ENCODE results near the gene CCM2.
A peak's percentile ranks its signal among the peaks of the same experiment; 100 is the strongest.
"Not testable (repeated sequence)": the region's sequence is repeated elsewhere in the genome, so short reads cannot be mapped to it uniquely, and the experiment has no call there.

CCM2 gene

GRCh38 chr7:44984478-44984758 lies 15.6 kb upstream of the CCM2 start:
- H3K36me3 Mint-ChIP-seq = peaks cover 32% of the 10 kb centered on the region
- H3K27ac Mint-ChIP-seq = peak overlapping the region; percentile 99
- no peaks in the 10 kb centered on the region for H3K27me3 Mint-ChIP-seq
- H3K4me1 Mint-ChIP-seq (ENCODE audit: low read depth) = peaks cover 72% of the 10 kb centered on the region
- H3K9me3 Mint-ChIP-seq (ENCODE audit: low read depth) = no peaks in the 10 kb centered on the region
- peak overlapping the region; percentile 98 for H3K4me3 Mint-ChIP-seq

GRCh38 chr7:44985033-44985695 lies 14.8 kb upstream of the CCM2 start:
- Mint-ChIP-seq H3K4me1 (ENCODE audit: low read depth) (peaks cover 66% of the 10 kb centered on the region), H3K9me3 (ENCODE audit: low read depth) (no peaks in the 10 kb centered on the region)

DNA sequence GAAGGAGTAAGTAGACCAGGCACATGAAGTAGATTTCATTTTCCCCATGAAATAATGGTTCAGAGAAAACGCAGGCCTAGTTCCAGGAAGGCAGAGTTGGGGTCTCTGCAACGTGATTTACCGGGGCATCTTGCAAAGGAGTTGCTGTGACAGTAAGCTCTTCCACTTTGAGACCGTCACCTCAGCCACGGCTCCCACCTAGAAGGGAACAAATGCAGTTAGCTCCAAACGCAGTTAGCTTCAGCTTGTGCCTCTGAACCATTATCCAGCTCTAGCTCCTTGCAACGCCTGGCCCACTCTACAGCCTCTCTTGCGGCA lies 14.1 kb upstream of the CCM2 start:
- Mint-ChIP-seq H3K27ac (peak overlapping the region; percentile 99), H3K27me3 (no peaks in the 10 kb centered on the region), H3K9me3 (ENCODE audit: low read depth) (no peaks in the 10 kb centered on the region), H3K4me1 (ENCODE audit: low read depth) (peaks cover 59% of the 10 kb centered on the region), H3K36me3 (peaks cover 32% of the 10 kb centered on the region), H3K4me3 (peak overlapping the region; percentile 98)

More at GRCh38 chr7:44985033-44985695, 14.8 kb upstream of the CCM2 start:
- Mint-ChIP-seq H3K27ac (peak overlapping the region; percentile 99), H3K4me3 (peak overlapping the region; percentile 98), H3K36me3 (peaks cover 32% of the 10 kb centered on the region), H3K27me3 (no peaks in the 10 kb centered on the region)

- peaks cover 32% of the 10 kb centered on the region for H3K36me3 Mint-ChIP-seq
- H3K4me1 Mint-ChIP-seq (ENCODE audit: low read depth) = peaks cover 54% of the 10 kb centered on the region
- H3K27ac Mint-ChIP-seq = peak overlapping the region; percentile 99
- no peaks in the 10 kb centered on the region for H3K9me3 Mint-ChIP-seq (ENCODE audit: low read depth)
- peak overlapping the region; percentile 98 for H3K4me3 Mint-ChIP-seq
- no peaks in the 10 kb centered on the region for H3K27me3 Mint-ChIP-seq
Measured at GRCh38 chr7:44986218-44987053, 13.6 kb upstream of the CCM2 start.

DNA sequence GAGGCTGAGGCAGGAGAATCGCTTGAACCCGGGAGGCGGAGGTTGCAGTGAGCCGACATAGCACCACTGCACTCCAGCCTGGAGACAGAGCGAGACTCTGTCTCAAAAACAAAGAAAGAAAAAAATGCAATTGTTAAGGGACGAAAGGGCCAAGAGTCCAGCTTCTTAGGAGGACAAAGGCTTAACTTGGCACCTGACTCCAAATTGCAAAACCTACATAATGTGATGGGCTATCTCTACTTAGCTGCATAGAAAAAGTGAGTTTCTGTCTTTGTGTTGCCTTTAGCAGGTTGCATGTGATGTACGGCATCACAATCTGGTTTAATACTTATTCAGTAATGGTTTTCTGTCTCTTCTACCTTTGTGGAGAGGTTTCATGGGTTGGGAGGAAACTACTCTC lies 12.5 kb upstream of the CCM2 start:
- H3K4me3 Mint-ChIP-seq = peak overlapping the region; percentile 98
- H3K4me1 Mint-ChIP-seq (ENCODE audit: low read depth) = peaks cover 44% of the 10 kb centered on the region
- H3K36me3 Mint-ChIP-seq = peaks cover 35% of the 10 kb centered on the region
- H3K27ac Mint-ChIP-seq = peak overlapping the region; percentile 99
- no peaks in the 10 kb centered on the region for H3K27me3 Mint-ChIP-seq
- no peaks in the 10 kb centered on the region for H3K9me3 Mint-ChIP-seq (ENCODE audit: low read depth)

GRCh38 chr7:44987996-44988395 lies 12.0 kb upstream of the CCM2 start:
- H3K27me3 Mint-ChIP-seq = no peaks in the 10 kb centered on the region
- peaks cover 32% of the 10 kb centered on the region for H3K36me3 Mint-ChIP-seq
- H3K9me3 Mint-ChIP-seq (ENCODE audit: low read depth) = no peaks in the 10 kb centered on the region
- no peak overlapping the region for H3K27ac Mint-ChIP-seq
- peak overlapping the region; percentile 98 for H3K4me3 Mint-ChIP-seq
- H3K4me1 Mint-ChIP-seq (ENCODE audit: low read depth) = peaks cover 38% of the 10 kb centered on the region

- peaks cover 31% of the 10 kb centered on the region for H3K4me1 Mint-ChIP-seq (ENCODE audit: low read depth)
- no peak overlapping the region for H3K4me3 Mint-ChIP-seq
- peaks cover 26% of the 10 kb centered on the region for H3K36me3 Mint-ChIP-seq
- H3K27ac Mint-ChIP-seq = no peak overlapping the region
- no peaks in the 10 kb centered on the region for H3K9me3 Mint-ChIP-seq (ENCODE audit: low read depth)
- no peaks in the 10 kb centered on the region for H3K27me3 Mint-ChIP-seq
Measured at GRCh38 chr7:44988701-44989100, 11.3 kb upstream of the CCM2 start.

DNA sequence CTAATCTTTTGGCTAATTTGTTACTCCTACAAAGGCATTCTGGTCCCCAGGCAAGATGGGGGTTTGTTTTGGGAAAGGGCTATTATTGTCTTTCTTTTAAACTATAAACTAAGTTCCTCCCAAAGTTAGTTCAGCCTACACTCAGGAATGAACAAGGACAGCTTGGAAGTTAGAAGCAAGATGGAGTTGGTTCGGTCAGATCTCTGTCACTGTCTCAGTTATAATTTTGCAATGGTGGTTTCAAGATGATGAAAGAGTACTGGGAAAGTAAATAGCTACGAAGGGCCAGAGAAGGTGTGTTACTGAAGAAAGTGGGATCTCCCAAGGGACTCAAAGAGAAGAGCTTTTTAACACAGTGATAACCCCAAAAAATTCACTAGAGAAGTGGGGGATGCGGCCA lies 10.9 kb upstream of the CCM2 start:
- Mint-ChIP-seq H3K4me1 (ENCODE audit: low read depth) (peaks cover 27% of the 10 kb centered on the region), H3K36me3 (peaks cover 23% of the 10 kb centered on the region), H3K4me3 (no peak overlapping the region), H3K9me3 (ENCODE audit: low read depth) (no peaks in the 10 kb centered on the region), H3K27ac (no peak overlapping the region), H3K27me3 (no peaks in the 10 kb centered on the region)

DNA sequence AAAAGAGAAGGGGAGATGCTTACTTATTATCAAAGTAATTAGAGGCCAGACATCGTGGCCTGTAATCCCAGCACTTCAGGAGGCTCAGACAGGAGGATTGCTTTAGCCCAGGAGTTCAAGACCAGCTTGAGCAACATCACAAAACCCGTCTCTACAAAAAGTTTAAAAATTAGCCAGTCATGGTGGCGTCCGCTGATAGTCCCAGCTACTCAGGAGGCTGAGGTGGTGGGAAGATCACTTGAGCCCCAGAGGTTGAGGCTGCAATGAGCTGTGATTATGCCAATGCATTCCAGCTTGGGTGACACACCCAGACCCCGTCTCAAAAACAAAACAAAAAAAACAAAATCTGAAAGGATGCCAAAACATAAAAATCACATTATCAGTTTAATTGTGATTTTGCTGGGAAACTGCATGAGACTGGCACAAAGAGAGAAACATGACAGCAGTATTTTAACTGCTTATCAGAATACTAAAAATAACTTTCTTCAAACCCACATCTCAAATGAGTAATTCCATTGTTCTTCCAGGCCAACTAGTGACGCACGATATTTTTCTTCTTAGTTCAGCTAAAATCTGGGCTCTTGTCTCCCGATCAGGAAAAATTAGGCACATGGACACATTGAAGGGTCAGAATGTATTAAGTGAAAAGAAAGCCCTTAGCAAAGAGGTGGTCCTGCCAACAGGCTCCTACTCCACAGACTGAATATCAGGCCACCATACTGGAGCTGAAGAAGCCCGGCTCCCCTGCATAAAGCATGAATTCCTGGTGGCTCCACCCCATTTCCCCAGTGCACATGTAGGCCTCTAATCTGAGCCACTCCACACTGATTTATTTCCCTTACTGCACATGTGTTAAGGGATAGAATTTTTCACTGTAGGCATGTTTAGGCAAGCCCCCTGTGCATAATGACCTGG lies 9.6 kb upstream of the CCM2 start:
- Mint-ChIP-seq H3K4me3 (no peak overlapping the region), H3K36me3 (peaks cover 10% of the 10 kb centered on the region), H3K27ac (no peak overlapping the region), H3K9me3 (ENCODE audit: low read depth) (no peaks in the 10 kb centered on the region), H3K4me1 (ENCODE audit: low read depth) (peaks cover 29% of the 10 kb centered on the region), H3K27me3 (no peaks in the 10 kb centered on the region)

GRCh38 chr7:44992004-44992795 lies 7.8 kb upstream of the CCM2 start:
- H3K27me3 Mint-ChIP-seq; H3K27ac Mint-ChIP-seq; H3K9me3 Mint-ChIP-seq (ENCODE audit: low read depth); H3K36me3 Mint-ChIP-seq; H3K4me3 Mint-ChIP-seq: not testable (repeated sequence)
- H3K4me1 Mint-ChIP-seq (ENCODE audit: low read depth) = peaks cover 36% of the 10 kb centered on the region

- Mint-ChIP-seq H3K9me3 (ENCODE audit: low read depth) (no peaks in the 10 kb centered on the region), H3K27ac (peak overlapping the region; percentile 64), H3K4me3 (peak overlapping the region; percentile 12), H3K27me3 (no peaks in the 10 kb centered on the region), H3K36me3 (peaks cover 2% of the 10 kb centered on the region), H3K4me1 (ENCODE audit: low read depth) (peaks cover 31% of the 10 kb centered on the region)
Measured at GRCh38 chr7:44994877-44995554, 5.0 kb upstream of the CCM2 start.

DNA sequence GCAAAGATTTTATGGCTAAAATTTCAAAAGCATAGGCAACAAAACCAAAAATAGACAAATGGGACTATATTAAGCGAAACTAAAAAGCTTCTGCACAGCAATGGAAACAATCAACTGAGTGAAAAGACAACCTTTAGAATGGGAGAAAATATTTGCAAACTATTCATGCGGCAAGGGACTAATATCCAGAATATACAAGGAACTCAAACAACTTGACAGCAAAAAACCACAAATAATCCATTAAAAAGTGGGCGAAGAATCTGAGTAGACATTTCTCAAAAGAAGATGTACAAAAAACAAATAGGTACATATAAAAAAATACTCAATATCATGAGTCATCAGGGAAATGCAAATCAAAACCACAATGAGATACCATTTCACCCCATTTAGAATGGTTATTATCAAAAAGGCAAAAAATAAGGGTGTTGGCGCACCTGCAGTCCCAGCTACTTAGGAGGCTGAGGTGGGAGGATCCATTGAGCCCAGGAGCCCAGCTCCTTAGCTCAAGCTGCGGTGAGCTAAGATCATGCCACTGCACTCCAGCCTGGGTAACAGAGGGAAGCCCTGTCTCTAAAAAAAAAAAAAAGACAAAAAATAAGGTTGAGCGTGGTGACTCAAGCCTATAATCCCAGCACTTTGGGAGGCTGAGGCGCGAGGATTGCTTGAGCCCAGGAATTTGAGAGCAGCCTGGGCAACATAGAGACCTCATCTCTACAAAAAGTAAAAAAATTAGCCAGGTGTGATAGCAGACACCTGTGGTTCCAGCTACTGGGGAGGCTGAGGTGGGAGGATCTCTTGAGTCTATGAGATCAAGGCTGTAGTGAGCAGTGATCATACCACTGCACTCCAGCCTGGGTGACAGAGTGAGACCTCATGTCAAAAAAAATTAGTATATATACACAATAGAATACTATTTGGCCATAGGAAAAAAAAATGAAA lies 4.2 kb upstream of the CCM2 start:
- Mint-ChIP-seq H3K36me3 (peaks cover 2% of the 10 kb centered on the region), H3K27ac (peak overlapping the region; percentile 82), H3K4me3 (peak overlapping the region; percentile 12), H3K27me3 (no peaks in the 10 kb centered on the region), H3K9me3 (ENCODE audit: low read depth) (no peaks in the 10 kb centered on the region), H3K4me1 (ENCODE audit: low read depth) (peaks cover 31% of the 10 kb centered on the region)

GRCh38 chr7:44998153-44998871 lies 1.7 kb upstream of the CCM2 start:
- Mint-ChIP-seq H3K27ac (peak overlapping the region; percentile 19), H3K4me3 (peak overlapping the region; percentile 92), H3K4me1 (ENCODE audit: low read depth) (peaks cover 50% of the 10 kb centered on the region), H3K36me3 (peaks cover 3% of the 10 kb centered on the region), H3K9me3 (ENCODE audit: low read depth) (no peaks in the 10 kb centered on the region), H3K27me3 (no peaks in the 10 kb centered on the region)
